HepG2 (cell line): ENCODE results near the gene KIF23. TPM values are rescaled to one million over a fixed set of nuclear protein-coding genes. Genes with fewer than 3 reads are reported as not detected.

Experiments used
- ATAC-seq: fragments of 200-7000 bp; cut with Tn5 transposase; 3 replicates; pipeline ENCODE4 v1.9.1; 2020; ENCODE audit warnings: mild to moderate bottlenecking, moderate library complexity
- BruUV-seq: library from RNA; stranded (reverse); fragments of 400-500 nt; replicated peaks from 2 replicates; lab custom pipeline; 2021; lab: Mats Ljungman, UMichigan
- CTCF ChIA-PET: fragments of 300-600 bp; formaldehyde crosslinking; extraction: SDS; loops from one replicate; lab custom pipeline; 2021; ENCODE audit warnings: low total read pairs, inconsistent platforms, low intra/inter-chr PET ratio; lab: Yijun Ruan, JAX
- POLR2A ChIA-PET: fragments of 350-600 bp; sonication (Branson Sonifier 250); formaldehyde crosslinking; loops from one replicate; lab custom pipeline; 2020; ENCODE audit warnings: antibody characterized with exemption, inconsistent platforms; lab: Yijun Ruan, JAX
- DNase-seq: peaks from one replicate; pipeline ENCODE4 v3.0.0-alpha.2; 2015; ENCODE audit warnings: low spot score
- FAIRE-seq: peaks from 3 replicates; lab custom pipeline; 2011; peaks lifted over from hg19 to GRCh38; lab: Jason Lieb, UNC
- H2AFZ ChIP-seq: one replicate; pipeline ENCODE4 v1.6.1; 2011; ENCODE audit warnings: low read length, inconsistent platforms
- H3K27ac ChIP-seq: fragments of 300-600 bp; 3 replicates; pipeline ENCODE4 v1.8.0; 2011; ENCODE audit warnings: mixed run types, mild to moderate bottlenecking, mixed read lengths, low read length, inconsistent platforms; ENCODE audit not compliant: insufficient read depth; ENCODE audit errors: extremely low read length
- H3K27me3 ChIP-seq, 2 experiments: fragments of 200-600 bp in 1 of 2; 2 replicates in 1 of 2; 3 replicates in 1 of 2; pipeline versions ENCODE4 v1.6.0 to v1.8.0; 2011; ENCODE audit warnings: low read length in 2 of 2, mild to moderate bottlenecking in 2 of 2, moderate library complexity in 2 of 2, inconsistent platforms in 1 of 2; ENCODE audit not compliant: insufficient read depth in 2 of 2, control insufficient read depth in 1 of 2
- H3K36me3 ChIP-seq, 2 experiments: fragments of 200-600 bp in 1 of 2; replicated peaks in 1 of 2; 2 replicates in 1 of 2; 3 replicates in 1 of 2; pipeline versions ENCODE4 v1.5.1 to v1.8.0; 2011; ENCODE audit warnings: low read length in 2 of 2, inconsistent platforms in 1 of 2; ENCODE audit not compliant: insufficient read depth in 2 of 2, control insufficient read depth in 1 of 2
- H3K4me1 ChIP-seq: 2 replicates; pipeline ENCODE4 v1.5.1; 2012; ENCODE audit warnings: low read length, inconsistent platforms; ENCODE audit not compliant: insufficient read depth
- H3K4me2 ChIP-seq: 2 replicates; pipeline ENCODE4 v1.6.0; 2011; ENCODE audit warnings: low read depth, low read length, inconsistent platforms
- H3K4me3 ChIP-seq, 3 experiments: fragments of 200-600 bp in 1 of 3; sonication (generic), shearing (Covaris generic) in 1 of 3; replicated peaks in 1 of 3; 2 replicates each; pipeline ENCODE4 v1.5.1; 2011 to 2016; ENCODE audit warnings: low read length in 3 of 3, inconsistent platforms in 2 of 3, low read depth in 2 of 3, mild to moderate bottlenecking in 2 of 3, control low read depth in 1 of 3, mixed read lengths in 1 of 3; ENCODE audit not compliant: insufficient read depth in 1 of 3
- H3K79me2 ChIP-seq: one replicate; pipeline ENCODE4 v1.6.1; 2011; ENCODE audit warnings: low read length, inconsistent platforms; ENCODE audit not compliant: insufficient read depth
- H3K9ac ChIP-seq: 2 replicates; pipeline ENCODE4 v1.6.0; 2011; ENCODE audit warnings: mild to moderate bottlenecking, low read depth, low read length, inconsistent platforms; ENCODE audit not compliant: insufficient read depth
- H3K9me3 ChIP-seq: 2 replicates; pipeline ENCODE4 v1.5.1; 2012; ENCODE audit warnings: mild to moderate bottlenecking, low read length
- H4K20me1 ChIP-seq: 2 replicates; pipeline ENCODE4 v1.6.0; 2011; ENCODE audit warnings: inconsistent platforms, mild to moderate bottlenecking, low read length, moderate library complexity; ENCODE audit not compliant: insufficient read depth
- HNRNPUL1 ChIP-seq: fragments of 200-400 bp; formaldehyde crosslinking; IDR thresholded peaks from 2 replicates; pipeline ENCODE4 v1.6.1; 2017; ENCODE audit warnings: low read depth, mild to moderate bottlenecking, low read length, moderate library complexity
- POLR2AphosphoS5 ChIP-seq: IDR thresholded peaks from 2 replicates; pipeline ENCODE4 v1.6.1; 2012; ENCODE audit warnings: low read depth, low read length
- PRMT3 ChIP-seq: sonication (generic); formaldehyde crosslinking; IDR thresholded peaks from 2 replicates; pipeline ENCODE4 v1.8.1; 2022; ENCODE audit warnings: low read depth, mild to moderate bottlenecking, moderate library complexity, missing genetic modification reagents, borderline replicate concordance
- STAG1 ChIP-seq: sonication (generic); formaldehyde crosslinking; IDR thresholded peaks from 2 replicates; pipeline ENCODE4 v1.4.0; 2020; ENCODE audit warnings: missing genetic modification reagents
- THAP7 ChIP-seq: sonication (generic); formaldehyde crosslinking; IDR thresholded peaks from 2 replicates; pipeline ENCODE4 v1.8.1; 2023; ENCODE audit warnings: mild to moderate bottlenecking, missing genetic modification reagents
- ZFP36L1 ChIP-seq: sonication (generic); formaldehyde crosslinking; IDR thresholded peaks from 2 replicates; pipeline ENCODE4 v1.8.0; 2022; ENCODE audit warnings: mild to moderate bottlenecking, missing genetic modification reagents, moderate library complexity
- ZNF30 ChIP-seq: sonication (generic); formaldehyde crosslinking; IDR thresholded peaks from 2 replicates; pipeline ENCODE4 v1.5.0; 2020; ENCODE audit warnings: mild to moderate bottlenecking, missing genetic modification reagents
- ZNF496 ChIP-seq: sonication (generic); formaldehyde crosslinking; IDR thresholded peaks from 2 replicates; pipeline ENCODE4 v1.8.1; 2023; ENCODE audit warnings: mild to moderate bottlenecking, moderate library complexity, missing genetic modification reagents; ENCODE audit not compliant: insufficient replicate concordance
- ZNF501 ChIP-seq: sonication (generic); formaldehyde crosslinking; IDR thresholded peaks from 2 replicates; pipeline ENCODE4 v1.5.1; 2020; ENCODE audit warnings: mild to moderate bottlenecking, moderate library complexity, missing genetic modification reagents
- ZNF644 ChIP-seq: IDR thresholded peaks from 2 replicates; pipeline ENCODE4 v1.6.1; 2016; ENCODE audit warnings: low read depth
- ZNF878 ChIP-seq: sonication (generic); formaldehyde crosslinking; IDR thresholded peaks from 2 replicates; pipeline ENCODE4 v1.8.1; 2023; ENCODE audit warnings: mild to moderate bottlenecking, missing genetic modification reagents, moderate library complexity
- ZSCAN22 ChIP-seq: sonication (generic); formaldehyde crosslinking; IDR thresholded peaks from 2 replicates; pipeline ENCODE4 v1.4.0; 2020; ENCODE audit warnings: mild to moderate bottlenecking, missing genetic modification reagents
- WGBS: methylation state at CpG from one replicate; pipeline ENCODE4 v1.1.6; 2017; ENCODE audit warnings: low lambda C conversion rate; 5-methylcytosine and 5-hydroxymethylcytosine counted together
- in situ Hi-C: cut with HindIII; loops from 2 replicates; pipeline ENCODE4 v1.10.0; 2017; ENCODE audit warnings: low pct_unique_long_range_greater_than_20kb; ENCODE audit not compliant: extremely low pct_ligation_motif_present
- intact Hi-C: fragments of 100-400 bp; cut with micrococcal nuclease; formaldehyde crosslinking; loops from one replicate; pipeline ENCODE4 v1.10.0; 2022; ENCODE audit not compliant: unreplicated experiment
- polyA plus RNA-seq, 8 experiments: library from polyadenylated mRNA; depleted of rRNA in 3 of 8; stranded (reverse) in 7 of 8; unstranded in 1 of 8; fragments of >200 nt; fragmentation: Illumina TruSeq in 4 of 8; extraction: Trizol in 4 of 8; gene quantifications; 2 replicates each; pipeline versions ENCODE4 v1.2.1 to v1.2.3, GENCODE V29; 2011 to 2016; ENCODE audit warnings: low read depth in 4 of 8, missing spikeins in 1 of 8, mixed read lengths in 1 of 8; ENCODE audit not compliant: insufficient read depth in 1 of 8
- total RNA-seq, 5 experiments: library from RNA; depleted of rRNA; stranded (reverse); fragments of >200 nt; fragmentation: Illumina TruSeq; extraction: Trizol; gene quantifications; 2 replicates each; pipeline ENCODE4 v1.2.3, GENCODE V29; 2016; ENCODE audit warnings: low read depth in 1 of 5

The KIF23 gene
- total and polyA plus RNA-seq, 2 of the 13 experiments (the other 11 are each of a cell fraction or from before 2014, with no cell fraction given) = 11.3 to 38.1 TPM

- no peaks in the 10 kb centered on the region for H3K9me3 ChIP-seq
- peaks cover 2 to 22% of the 10 kb centered on the region in 2 experiments; a peak in 3 of 5 replicates for H3K27me3 ChIP-seq
- FAIRE-seq = no peak
- ChIA-PET CTCF (no interaction called here), POLR2A (no interaction called here)
- H3K36me3 ChIP-seq = no peaks in the 10 kb centered on the region
- peaks cover 26% of the 10 kb centered on the region for H3K4me1 ChIP-seq
- no peak overlapping the region for H3K27ac ChIP-seq
- intact Hi-C loops = loop anchor here (10.0 kb wide), 1 partner anchor 226 kb away; the partner anchor contains the start of gene GLCE
- 52% methylated on average over 9 of the region's 11 CpGs for WGBS
- DNase-seq = no peak
- no peaks in the 10 kb centered on the region for H4K20me1 ChIP-seq
- no TSS peak for BruUV-seq
- in situ Hi-C loops = no loop called here
- H3K4me3 ChIP-seq = no peak overlapping the region
- no peak overlapping the region for H2AFZ ChIP-seq
- H3K4me2 ChIP-seq = no peak overlapping the region
- ATAC-seq = no peak
- H3K79me2 ChIP-seq = no peaks in the 10 kb centered on the region
- TF ChIP-seq ZNF644 (CRISPR knock-in tag) (no peak), ZNF501 (CRISPR knock-in tag) (no peak), PRMT3 (CRISPR knock-in tag) (no peak), ZNF30 (CRISPR knock-in tag) (no peak), POLR2AphosphoS5 (no peak), ZNF496 (CRISPR knock-in tag) (no peak), THAP7 (CRISPR knock-in tag) (no peak), ZNF878 (CRISPR knock-in tag) (no peak), STAG1 (CRISPR knock-in tag) (no peak), ZFP36L1 (no peak), ZSCAN22 (CRISPR knock-in tag) (no peak), HNRNPUL1 (no peak)
- no peak overlapping the region for H3K9ac ChIP-seq
Observed at GRCh38 chr15:69391046-69391757, 22.9 kb upstream of the KIF23 start.
